ENCODE measurements around the gene MEOX1. TPM values are rescaled to one million over a fixed set of nuclear protein-coding genes. Genes with fewer than 3 reads are reported as not detected.

MEOX1 gene
- total and polyA plus RNA-seq, 9 donors = 0.22 to 7.7 (median 1.2) TPM; not detected in 1

DNA sequence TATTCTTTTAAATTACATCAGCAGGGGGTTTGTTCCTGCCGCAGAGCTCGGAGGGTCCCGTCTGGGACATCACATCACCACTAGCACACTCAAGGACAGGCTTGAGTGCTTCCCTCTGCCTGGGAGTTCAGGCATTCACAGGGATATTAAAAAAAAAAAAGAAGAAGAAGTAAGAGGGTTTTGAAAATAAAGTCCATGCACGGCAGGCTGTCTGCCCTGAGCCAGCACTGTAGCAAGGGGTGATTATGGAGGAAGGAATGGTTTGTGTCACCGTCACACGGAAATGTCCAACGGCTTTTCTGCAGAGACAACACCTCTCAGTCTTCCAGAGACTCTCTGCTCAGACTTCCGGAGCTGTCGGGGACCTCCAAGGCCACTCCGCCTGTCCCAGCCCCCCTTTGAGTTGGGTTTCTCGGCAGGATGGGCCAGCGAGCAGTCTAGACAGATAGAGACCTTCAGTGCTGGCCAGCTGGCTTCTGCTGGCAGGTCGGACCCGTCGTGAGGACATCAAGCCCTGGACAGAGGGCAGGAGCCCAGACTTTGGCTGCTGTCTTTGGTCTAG, 33.6 kb downstream of the MEOX1 start:
- Histone ChIP-seq H3K4me1 (ENCODE audit: insufficient read depth) (peaks cover 3% of the 10 kb centered on the region), H3K9me3 (no peaks in the 10 kb centered on the region), H3K27me3 (no peaks in the 10 kb centered on the region), H3K4me3 (no peak overlapping the region), H3K27ac (no peak overlapping the region), H3K36me3 (no peaks in the 10 kb centered on the region)
- WGBS, 3 donors = 2 to 10% (median 5%) methylated on average over 15 of the region's 15 CpGs
- intact Hi-C loops (cut with DNase I) = no loop called here
- TF ChIP-seq, protein P1, sequence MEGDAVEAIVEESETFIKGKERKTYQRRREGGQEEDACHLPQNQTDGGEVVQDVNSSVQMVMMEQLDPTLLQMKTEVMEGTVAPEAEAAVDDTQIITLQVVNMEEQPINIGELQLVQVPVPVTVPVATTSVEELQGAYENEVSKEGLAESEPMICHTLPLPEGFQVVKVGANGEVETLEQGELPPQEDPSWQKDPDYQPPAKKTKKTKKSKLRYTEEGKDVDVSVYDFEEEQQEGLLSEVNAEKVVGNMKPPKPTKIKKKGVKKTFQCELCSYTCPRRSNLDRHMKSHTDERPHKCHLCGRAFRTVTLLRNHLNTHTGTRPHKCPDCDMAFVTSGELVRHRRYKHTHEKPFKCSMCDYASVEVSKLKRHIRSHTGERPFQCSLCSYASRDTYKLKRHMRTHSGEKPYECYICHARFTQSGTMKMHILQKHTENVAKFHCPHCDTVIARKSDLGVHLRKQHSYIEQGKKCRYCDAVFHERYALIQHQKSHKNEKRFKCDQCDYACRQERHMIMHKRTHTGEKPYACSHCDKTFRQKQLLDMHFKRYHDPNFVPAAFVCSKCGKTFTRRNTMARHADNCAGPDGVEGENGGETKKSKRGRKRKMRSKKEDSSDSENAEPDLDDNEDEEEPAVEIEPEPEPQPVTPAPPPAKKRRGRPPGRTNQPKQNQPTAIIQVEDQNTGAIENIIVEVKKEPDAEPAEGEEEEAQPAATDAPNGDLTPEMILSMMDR (IDR thresholded peaks at IDR 0.05) = no peak
- no peak for TF ChIP-seq EP300 (IDR thresholded peaks at IDR 0.05)
- no peak for TF ChIP-seq POLR2A (IDR thresholded peaks at IDR 0.05)
- no peak for DNase-seq

DNA sequence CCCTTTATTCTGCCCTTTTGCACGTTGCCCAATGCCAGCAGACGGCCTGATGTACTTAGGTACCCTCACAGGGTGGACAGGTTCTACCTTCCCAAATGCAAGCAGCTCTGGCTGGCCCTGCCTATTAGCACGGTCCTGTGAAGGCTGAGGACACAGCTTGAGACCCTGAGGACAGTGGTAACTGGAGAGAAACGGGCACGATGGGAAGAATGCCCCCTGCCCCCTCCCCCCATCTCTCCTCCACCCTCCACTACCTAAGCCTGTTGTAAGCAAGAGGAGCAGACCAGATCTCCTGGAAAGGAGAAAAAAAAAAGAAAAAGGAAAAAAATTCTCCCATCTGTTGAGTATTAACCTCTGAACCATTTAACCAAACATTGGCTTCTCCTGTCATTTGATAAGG, 34.1 kb downstream of the MEOX1 start:
- intact Hi-C loops (cut with DNase I) = no loop called here
- Histone ChIP-seq H3K9me3 (no peaks in the 10 kb centered on the region), H3K4me3 (no peak overlapping the region), H3K36me3 (no peaks in the 10 kb centered on the region), H3K27ac (no peak overlapping the region), H3K4me1 (ENCODE audit: insufficient read depth) (peaks cover 3% of the 10 kb centered on the region), H3K27me3 (no peaks in the 10 kb centered on the region)
- WGBS, 3 donors = 9 to 21% (median 17%) methylated on average over 5 of the region's 5 CpGs
- TF ChIP-seq POLR2A (IDR thresholded peaks at IDR 0.05) (no peak), EP300 (IDR thresholded peaks at IDR 0.05) (no peak)
- TF ChIP-seq, protein P1 (IDR thresholded peaks at IDR 0.05) = no peak
- no peak for DNase-seq

DNA sequence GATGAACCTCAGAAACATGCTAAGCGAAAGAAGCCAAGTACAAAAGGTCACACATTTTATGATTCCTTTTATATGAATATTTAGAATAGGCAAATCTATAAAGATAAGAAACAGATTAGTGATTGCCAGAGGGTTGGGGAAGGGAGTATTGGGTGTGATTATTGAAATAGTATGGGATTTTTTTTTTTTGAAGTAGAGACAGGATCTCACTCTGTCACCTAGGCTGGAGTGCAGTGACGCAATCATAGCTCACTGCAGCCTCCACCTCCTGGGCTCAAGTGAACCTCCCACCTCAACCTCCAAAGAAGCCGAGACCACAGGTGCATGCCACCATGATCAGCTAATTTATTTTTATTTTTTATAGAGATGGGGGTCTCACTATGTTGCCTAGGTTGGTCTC, 35.7 kb downstream of the MEOX1 start:
- TF ChIP-seq, protein P1 (IDR thresholded peaks at IDR 0.05) = no peak
- no peak for TF ChIP-seq POLR2A (IDR thresholded peaks at IDR 0.05)
- TF ChIP-seq EP300 (IDR thresholded peaks at IDR 0.05) = no peak
- DNase-seq = no peak
- Histone ChIP-seq H3K9me3 (no peaks in the 10 kb centered on the region), H3K4me1 (ENCODE audit: insufficient read depth) (peaks cover 3% of the 10 kb centered on the region), H3K36me3 (no peaks in the 10 kb centered on the region), H3K27me3 (no peaks in the 10 kb centered on the region), H3K4me3 (no peak overlapping the region), H3K27ac (no peak overlapping the region)
- 94 to 97% (median 95%) methylated on average over 3 of the region's 3 CpGs for WGBS, 3 donors
- intact Hi-C loops (cut with DNase I) = no loop called here

DNA sequence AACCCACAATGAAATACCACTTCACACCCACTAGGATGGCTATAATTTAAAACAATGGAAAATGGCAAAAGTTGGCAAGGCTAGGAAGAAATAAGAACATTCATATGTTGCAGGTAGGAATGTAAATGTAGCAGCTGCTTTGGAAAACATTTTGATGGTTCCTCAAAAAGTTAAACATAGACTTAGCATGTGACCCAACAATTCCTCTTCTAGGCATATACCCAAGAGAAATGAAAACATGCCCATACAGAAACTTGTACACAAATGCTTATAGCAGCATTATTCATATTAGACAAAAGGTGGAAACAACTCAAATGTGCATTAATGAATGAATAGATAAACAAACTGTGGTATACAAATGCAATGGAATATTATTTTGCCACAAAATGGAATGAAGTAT, 36.1 kb downstream of the MEOX1 start:
- Histone ChIP-seq H3K4me3 (no peak overlapping the region), H3K4me1 (ENCODE audit: insufficient read depth) (peaks cover 3% of the 10 kb centered on the region), H3K27ac (no peak overlapping the region), H3K27me3 (no peaks in the 10 kb centered on the region), H3K9me3 (no peaks in the 10 kb centered on the region), H3K36me3 (no peaks in the 10 kb centered on the region)
- intact Hi-C loops (cut with DNase I) = no loop called here
- DNase-seq = no peak
- TF ChIP-seq POLR2A (IDR thresholded peaks at IDR 0.05) (no peak), EP300 (IDR thresholded peaks at IDR 0.05) (no peak)
- TF ChIP-seq, protein P1 (IDR thresholded peaks at IDR 0.05) = no peak
